Activated B cell treated with CpG ODN at 0.5 μM for 24 hours (primary cell): Measurements from ENCODE around the gene GATAD2B. TPM values are rescaled to one million over a fixed set of nuclear protein-coding genes. Genes with fewer than 3 reads are reported as not detected.
"Not testable (repeated sequence)": the region's sequence is repeated elsewhere in the genome, so short reads cannot be mapped to it uniquely, and the experiment has no call there.

Source experiments
- ATAC-seq: fragments of 200-7000 bp; cut with Tn5 transposase; one replicate; pipeline ENCODE4 v1.10.0; 2021; ENCODE audit warnings: low read depth, mild to moderate bottlenecking, moderate library complexity
- CTCF ChIA-PET: fragments of 350-600 bp; sonication (Branson Sonifier 250); formaldehyde crosslinking; loops from one replicate; lab custom pipeline; 2021; ENCODE audit warnings: antibody characterized with exemption; lab: Charles Lee
- POLR2A ChIA-PET: fragments of 350-600 bp; sonication (Branson Sonifier 250); formaldehyde crosslinking; loops from one replicate; lab custom pipeline; 2021; ENCODE audit warnings: antibody characterized with exemption; lab: Charles Lee
- DNase-seq: peaks from one replicate; pipeline ENCODE4 v3.0.0; 2022
- H3K27ac Mint-ChIP-seq: one replicate; pipeline ENCODE4 v1.8.0; 2020; ENCODE audit warnings: mixed read lengths
- H3K27me3 Mint-ChIP-seq: one replicate; pipeline ENCODE4 v1.8.0; 2021; ENCODE audit warnings: mixed read lengths
- H3K36me3 Mint-ChIP-seq: one replicate; pipeline ENCODE4 v1.8.0; 2021; ENCODE audit warnings: low read depth, mixed read lengths
- H3K4me1 Mint-ChIP-seq: one replicate; pipeline ENCODE4 v1.8.0; 2021; ENCODE audit warnings: mixed read lengths
- H3K4me3 Mint-ChIP-seq: one replicate; pipeline ENCODE4 v1.8.0; 2020; ENCODE audit warnings: mild to moderate bottlenecking, mixed read lengths
- H3K9me3 Mint-ChIP-seq: one replicate; pipeline ENCODE4 v1.8.0; 2020; ENCODE audit warnings: mixed read lengths
- intact Hi-C: fragments of 100-400 bp; cut with micrococcal nuclease; formaldehyde crosslinking; loops from one replicate; pipeline ENCODE4 v1.15.1; 2024
- total RNA-seq: library from RNA; stranded (reverse); gene quantifications from 2 replicates; pipeline ENCODE4 v1.2.3, GENCODE V29; 2022
- TF ChIP-seq, protein P1 (sequence below): fragments of 200-600 bp; IDR thresholded peaks from one replicate; pipeline ENCODE4 v1.8.0; 2022; ENCODE audit warnings: antibody characterized with exemption, mild to moderate bottlenecking

GATAD2B gene
- total RNA-seq, 1 donor from 2014 or later: 86.3 TPM

DNA sequence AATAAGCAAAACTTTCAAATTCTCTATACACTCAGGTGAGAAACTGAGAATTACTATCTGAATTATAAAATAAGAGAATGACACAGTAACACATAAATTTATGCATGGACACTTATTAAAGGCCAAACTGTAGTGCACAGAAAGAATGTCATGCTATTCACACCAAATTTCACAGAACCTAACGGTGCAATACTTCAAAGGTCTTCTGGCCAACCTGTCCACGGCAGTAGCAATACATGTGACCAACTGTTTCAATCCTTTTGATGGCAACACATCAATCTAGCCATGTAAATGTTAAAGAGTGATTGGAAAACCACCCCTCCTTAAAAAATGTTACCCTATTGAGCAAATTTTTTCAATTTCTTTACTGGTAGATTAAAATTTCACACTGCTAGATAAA lies 10.4 kb downstream of the GATAD2B start:
- intact Hi-C loops: no loop called here
- no peak for ATAC-seq
- no peak overlapping the region for H3K27ac Mint-ChIP-seq

GRCh38 chr1:153910560-153910959 lies 12.2 kb downstream of the GATAD2B start:
- Mint-ChIP-seq H3K4me1 (peaks cover 39% of the 10 kb centered on the region), H3K36me3 (peaks cover 34% of the 10 kb centered on the region)
- H3K4me3 Mint-ChIP-seq, CTCF ChIA-PET, H3K9me3 Mint-ChIP-seq, ATAC-seq, H3K27ac Mint-ChIP-seq, DNase-seq, H3K27me3 Mint-ChIP-seq, intact Hi-C loops: not testable (repeated sequence)
- POLR2A ChIA-PET: interaction anchor here (0.6 to 1.2 kb wide), 4 partner anchors 11 to 56 kb away, joined by 3 to 6 read pairs (median 3); partner anchors contain the start of gene CRTC2

More for the DNA sequence above, 10.4 kb downstream of the GATAD2B start:
- H3K27me3 Mint-ChIP-seq: no peaks in the 10 kb centered on the region
- TF ChIP-seq, protein P1, sequence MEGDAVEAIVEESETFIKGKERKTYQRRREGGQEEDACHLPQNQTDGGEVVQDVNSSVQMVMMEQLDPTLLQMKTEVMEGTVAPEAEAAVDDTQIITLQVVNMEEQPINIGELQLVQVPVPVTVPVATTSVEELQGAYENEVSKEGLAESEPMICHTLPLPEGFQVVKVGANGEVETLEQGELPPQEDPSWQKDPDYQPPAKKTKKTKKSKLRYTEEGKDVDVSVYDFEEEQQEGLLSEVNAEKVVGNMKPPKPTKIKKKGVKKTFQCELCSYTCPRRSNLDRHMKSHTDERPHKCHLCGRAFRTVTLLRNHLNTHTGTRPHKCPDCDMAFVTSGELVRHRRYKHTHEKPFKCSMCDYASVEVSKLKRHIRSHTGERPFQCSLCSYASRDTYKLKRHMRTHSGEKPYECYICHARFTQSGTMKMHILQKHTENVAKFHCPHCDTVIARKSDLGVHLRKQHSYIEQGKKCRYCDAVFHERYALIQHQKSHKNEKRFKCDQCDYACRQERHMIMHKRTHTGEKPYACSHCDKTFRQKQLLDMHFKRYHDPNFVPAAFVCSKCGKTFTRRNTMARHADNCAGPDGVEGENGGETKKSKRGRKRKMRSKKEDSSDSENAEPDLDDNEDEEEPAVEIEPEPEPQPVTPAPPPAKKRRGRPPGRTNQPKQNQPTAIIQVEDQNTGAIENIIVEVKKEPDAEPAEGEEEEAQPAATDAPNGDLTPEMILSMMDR: no peak
- CTCF ChIA-PET: no interaction called here
- peaks cover 33% of the 10 kb centered on the region for H3K4me1 Mint-ChIP-seq
- DNase-seq: no peak
- H3K9me3 Mint-ChIP-seq: no peaks in the 10 kb centered on the region
- no peak overlapping the region for H3K4me3 Mint-ChIP-seq
- POLR2A ChIA-PET: interaction anchor here (0.7 kb wide), 1 partner anchor 57 kb away, joined by 4 read pairs; no protein-coding TSS in a partner anchor
- peaks cover 32% of the 10 kb centered on the region for H3K36me3 Mint-ChIP-seq

GRCh38 chr1:153908071-153908470 lies 14.7 kb downstream of the GATAD2B start:
- DNase-seq: no peak
- Mint-ChIP-seq H3K4me3 (no peak overlapping the region), H3K27me3 (no peaks in the 10 kb centered on the region), H3K36me3 (peaks cover 32% of the 10 kb centered on the region), H3K27ac (no peak overlapping the region), H3K4me1 (peaks cover 49% of the 10 kb centered on the region), H3K9me3 (no peaks in the 10 kb centered on the region)
- ChIA-PET POLR2A (interaction anchor here (0.7 kb wide), 2 partner anchors 35 to 83 kb away, joined by 3 to 4 read pairs; no protein-coding TSS in a partner anchor), CTCF (no interaction called here)
- intact Hi-C loops: no loop called here
- TF ChIP-seq, protein P1: no peak
- ATAC-seq: no peak

DNA sequence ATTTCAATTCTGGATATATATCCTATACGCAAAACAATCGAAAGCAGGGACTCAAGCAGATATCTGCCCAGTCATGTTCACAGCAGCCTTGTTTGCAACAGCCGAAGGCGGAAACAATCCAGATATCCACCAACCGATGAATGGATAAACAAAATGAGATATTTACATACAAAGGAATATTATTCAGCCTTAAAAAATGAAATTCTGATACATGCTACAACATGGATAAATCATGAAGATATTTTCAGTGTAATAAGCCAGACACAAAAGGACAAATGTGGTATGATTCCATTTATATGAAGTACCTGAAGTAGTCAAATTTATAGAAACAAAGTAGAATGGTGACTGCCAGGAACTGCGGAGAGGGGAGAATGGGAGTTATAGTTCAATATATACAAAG lies 15.6 kb downstream of the GATAD2B start:
- CTCF ChIA-PET: no interaction called here
- H3K27me3 Mint-ChIP-seq: no peaks in the 10 kb centered on the region
- no peaks in the 10 kb centered on the region for H3K9me3 Mint-ChIP-seq
- no peak overlapping the region for H3K4me3 Mint-ChIP-seq
- ATAC-seq (no peak), DNase-seq (no peak)
- POLR2A ChIA-PET: no interaction called here
- peaks cover 31% of the 10 kb centered on the region for H3K36me3 Mint-ChIP-seq
- TF ChIP-seq, protein P1: no peak
- intact Hi-C loops: loop anchor here (2.0 kb wide), 1 partner anchor 16 kb away; the partner anchor contains the start of gene GATAD2B
- no peak overlapping the region for H3K27ac Mint-ChIP-seq
- H3K4me1 Mint-ChIP-seq: peaks cover 49% of the 10 kb centered on the region

- ATAC-seq (no peak), DNase-seq (no peak)
- ChIA-PET CTCF (interaction anchor here (0.6 kb wide), 1 partner anchor 105 kb away, joined by 3 read pairs; no protein-coding TSS in a partner anchor), POLR2A (no interaction called here)
- peak overlapping the region; percentile 35 for H3K27ac Mint-ChIP-seq
- H3K4me3 Mint-ChIP-seq: no peak overlapping the region
- H3K36me3 Mint-ChIP-seq: peaks cover 26% of the 10 kb centered on the region
- intact Hi-C loops: loop anchor here (2.0 kb wide), 1 partner anchor 16 kb away; the partner anchor contains the start of gene GATAD2B
- H3K4me1 Mint-ChIP-seq: peaks cover 46% of the 10 kb centered on the region
- H3K9me3 Mint-ChIP-seq: no peaks in the 10 kb centered on the region
- H3K27me3 Mint-ChIP-seq: no peaks in the 10 kb centered on the region
- TF ChIP-seq, protein P1: no peak
Observed at GRCh38 chr1:153906396-153906795, 16.4 kb downstream of the GATAD2B start.

DNA sequence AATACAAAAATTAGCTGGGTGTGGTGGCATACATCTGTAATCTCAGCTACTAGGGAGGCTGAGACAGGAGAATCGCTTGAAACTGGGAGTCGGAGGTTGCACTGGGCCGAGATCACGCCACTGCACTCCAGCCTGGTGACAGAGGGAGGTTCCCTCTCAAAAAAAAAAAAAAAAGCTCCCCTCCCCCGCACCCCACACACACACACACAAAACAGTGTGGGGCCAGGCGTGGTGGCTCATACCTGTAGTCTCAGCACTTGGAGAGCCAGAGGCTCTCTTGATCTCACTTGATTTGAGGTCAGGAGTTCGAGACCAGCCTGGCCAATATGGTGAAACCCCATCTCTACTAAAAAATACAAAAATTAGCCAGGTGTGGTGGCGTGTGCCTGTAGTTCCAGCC lies 16.9 kb downstream of the GATAD2B start:
- Mint-ChIP-seq H3K27ac (peak overlapping the region; percentile 35), H3K4me1 (peaks cover 45% of the 10 kb centered on the region), H3K36me3 (peaks cover 26% of the 10 kb centered on the region)
- DNase-seq, H3K9me3 Mint-ChIP-seq, H3K4me3 Mint-ChIP-seq, ATAC-seq, CTCF ChIA-PET, H3K27me3 Mint-ChIP-seq, POLR2A ChIA-PET: not testable (repeated sequence)
- intact Hi-C loops: loop anchor here (2.0 kb wide), 1 partner anchor 17 kb away; the partner anchor contains the start of gene GATAD2B
